H1 (cell line): ENCODE measurements around the gene ETNPPL. TPM values are rescaled to one million over a fixed set of nuclear protein-coding genes. Genes with fewer than 3 reads are reported as not detected.

Experiments
- CTCF ChIA-PET: fragments of 300-600 bp; sonication (Branson Sonifier 250); formaldehyde crosslinking; loops from one replicate; lab custom pipeline; 2021; ENCODE audit not compliant: partially characterized antibody; lab: Charles Lee
- POLR2A ChIA-PET: fragments of 300-600 bp; sonication (Branson Sonifier 250); formaldehyde crosslinking; loops from one replicate; lab custom pipeline; 2021; ENCODE audit warnings: inconsistent platforms; ENCODE audit not compliant: partially characterized antibody; lab: Charles Lee
- DNase-seq, 2 experiments: peaks; one replicate each; pipeline versions ENCODE4 v3.0.0 to v3.0.0-alpha.2; 2010 to 2022; ENCODE audit warnings: low spot score in 2 of 2, low read depth in 1 of 2, mixed read lengths in 1 of 2
- FAIRE-seq: peaks from 2 replicates; lab custom pipeline; 2011; peaks lifted over from hg19 to GRCh38; lab: Jason Lieb, UNC
- H2AFZ ChIP-seq: 2 replicates; pipeline ENCODE4 v1.8.1; 2012; ENCODE audit warnings: low read length, inconsistent platforms
- H2AK5ac ChIP-seq: 2 replicates; pipeline ENCODE4 v1.6.1; 2013; ENCODE audit warnings: low read depth, low read length
- H2BK120ac ChIP-seq: replicated peaks from 2 replicates; pipeline ENCODE3; 2013; ENCODE audit warnings: low read depth, low read length, inconsistent platforms
- H2BK12ac ChIP-seq: 2 replicates; pipeline ENCODE4 v1.6.1; 2013; ENCODE audit warnings: low read depth, low read length
- H2BK15ac ChIP-seq: 2 replicates; pipeline ENCODE4 v1.6.1; 2013; ENCODE audit warnings: low read length
- H2BK20ac ChIP-seq: 2 replicates; pipeline ENCODE4 v1.6.1; 2013; ENCODE audit warnings: low read length
- H2BK5ac ChIP-seq: 2 replicates; pipeline ENCODE4 v1.6.1; 2013; ENCODE audit warnings: low read depth, low read length
- H3K14ac ChIP-seq: 2 replicates; pipeline ENCODE4 v1.6.1; 2013; ENCODE audit warnings: inconsistent platforms; ENCODE audit not compliant: insufficient read length
- H3K18ac ChIP-seq: 2 replicates; pipeline ENCODE4 v1.6.1; 2013; ENCODE audit warnings: low read length; ENCODE audit errors: extremely low read depth
- H3K23ac ChIP-seq: 2 replicates; pipeline ENCODE4 v1.6.1; 2013; ENCODE audit warnings: inconsistent platforms; ENCODE audit not compliant: insufficient read length
- H3K23me2 ChIP-seq: 2 replicates; pipeline ENCODE4 v1.6.1; 2013; ENCODE audit warnings: low read depth, low read length
- H3K27ac ChIP-seq: 2 replicates; pipeline ENCODE4 v1.6.1; 2011; ENCODE audit warnings: low read depth, low read length, inconsistent platforms
- H3K27me3 ChIP-seq, 4 experiments: replicated peaks in 1 of 4; 1 replicate in 1 of 4; 2 replicates in 3 of 4; pipeline versions ENCODE4 v1.6.1 to v1.8.1; 2011 to 2013; ENCODE audit warnings: low read length in 3 of 4, mild to moderate bottlenecking in 3 of 4, inconsistent platforms in 2 of 4, mixed read lengths in 2 of 4, moderate library complexity in 1 of 4; ENCODE audit not compliant: control insufficient read depth in 3 of 4, insufficient read depth in 3 of 4; ENCODE audit errors: extremely low read depth in 1 of 4
- H3K36me3 ChIP-seq, 4 experiments: 2 replicates each; pipeline versions ENCODE4 v1.6.1 to v1.8.1; 2011 to 2013; ENCODE audit warnings: mild to moderate bottlenecking in 4 of 4, low read length in 3 of 4, moderate library complexity in 2 of 4, control low read depth in 1 of 4, inconsistent platforms in 1 of 4; ENCODE audit not compliant: insufficient read depth in 4 of 4, control insufficient read depth in 2 of 4
- H3K4ac ChIP-seq: replicated peaks from 2 replicates; pipeline ENCODE3; 2013; ENCODE audit warnings: low read length, low read depth, mixed read lengths, inconsistent platforms; ENCODE audit not compliant: insufficient read length
- H3K4me1 ChIP-seq, 4 experiments: replicated peaks in 1 of 4; 1 replicate in 1 of 4; 2 replicates in 3 of 4; pipeline versions ENCODE4 v1.6.1 to v1.8.1; 2011 to 2013; ENCODE audit warnings: low read length in 3 of 4, inconsistent platforms in 2 of 4, mixed read lengths in 1 of 4; ENCODE audit not compliant: insufficient read depth in 4 of 4, control insufficient read depth in 3 of 4
- H3K4me2 ChIP-seq, 2 experiments: 2 replicates each; pipeline versions ENCODE4 v1.6.1 to v1.8.1; 2011 to 2013; ENCODE audit warnings: low read depth in 2 of 2, low read length in 2 of 2, control low read depth in 1 of 2, inconsistent platforms in 1 of 2, mild to moderate bottlenecking in 1 of 2; ENCODE audit not compliant: insufficient read depth in 1 of 2
- H3K4me3 ChIP-seq, 4 experiments: fragments of 200-600, 300-600 bp in 1 of 4; sonication (generic), shearing (Covaris generic), sonication (Bioruptor Twin) in 1 of 4; 2 replicates each; pipeline versions ENCODE4 v1.5.1 to v1.8.1; 2011 to 2016; ENCODE audit warnings: low read length in 4 of 4, low read depth in 3 of 4, control low read depth in 2 of 4, inconsistent platforms in 2 of 4, mild to moderate bottlenecking in 2 of 4, mixed read lengths in 1 of 4, moderate library complexity in 1 of 4; ENCODE audit not compliant: insufficient read depth in 2 of 4; ENCODE audit errors: extremely low read depth in 1 of 4
- H3K56ac ChIP-seq: replicated peaks from 2 replicates; pipeline ENCODE3; 2013; ENCODE audit warnings: low read depth, mild to moderate bottlenecking, mixed read lengths, low read length, inconsistent platforms; ENCODE audit not compliant: insufficient read length
- H3K79me1 ChIP-seq: 2 replicates; pipeline ENCODE4 v1.6.1; 2013; ENCODE audit warnings: low read depth, low read length, control low read depth
- H3K79me2 ChIP-seq, 2 experiments: 2 replicates each; pipeline versions ENCODE4 v1.6.1 to v1.8.1; 2012 to 2013; ENCODE audit warnings: low read length in 2 of 2, mild to moderate bottlenecking in 2 of 2, inconsistent platforms in 1 of 2; ENCODE audit not compliant: insufficient read depth in 2 of 2, control insufficient read depth in 1 of 2
- H3K9ac ChIP-seq, 4 experiments: replicated peaks in 1 of 4; 1 replicate in 1 of 4; 2 replicates in 3 of 4; pipeline versions ENCODE4 v1.6.1 to v1.8.1; 2011 to 2013; ENCODE audit warnings: low read depth in 3 of 4, low read length in 3 of 4, control low read depth in 2 of 4, mild to moderate bottlenecking in 2 of 4, moderate library complexity in 2 of 4, inconsistent platforms in 1 of 4; ENCODE audit errors: extremely low read depth in 1 of 4
- H3K9me3 ChIP-seq, 2 experiments: 2 replicates each; pipeline versions ENCODE4 v1.6.1 to v1.8.1; 2012 to 2013; ENCODE audit warnings: mild to moderate bottlenecking in 2 of 2, moderate library complexity in 2 of 2, control low read depth in 1 of 2, inconsistent platforms in 1 of 2, low read depth in 1 of 2, low read length in 1 of 2, mixed read lengths in 1 of 2; ENCODE audit not compliant: insufficient read depth in 2 of 2
- H4K20me1 ChIP-seq, 2 experiments: replicated peaks in 1 of 2; 2 replicates each; pipeline versions ENCODE3 to v1.8.1; 2011 to 2013; ENCODE audit warnings: inconsistent platforms in 2 of 2, low read length in 2 of 2, mild to moderate bottlenecking in 1 of 2; ENCODE audit not compliant: insufficient read depth in 2 of 2, control insufficient read depth in 1 of 2
- H4K5ac ChIP-seq: 2 replicates; pipeline ENCODE4 v1.6.1; 2013; ENCODE audit warnings: low read length, low read depth, mixed read lengths, inconsistent platforms; ENCODE audit not compliant: insufficient read length
- H4K8ac ChIP-seq: 2 replicates; pipeline ENCODE4 v1.8.0; 2013; ENCODE audit warnings: mild to moderate bottlenecking, moderate library complexity, low read length, inconsistent platforms; ENCODE audit not compliant: insufficient read depth; ENCODE audit errors: extremely low read depth
- H4K91ac ChIP-seq: replicated peaks from 2 replicates; pipeline ENCODE3; 2013; ENCODE audit warnings: low read length, mixed read lengths, inconsistent platforms; ENCODE audit not compliant: insufficient read length
- BCL11A ChIP-seq, 2 experiments: IDR thresholded peaks; one replicate each; pipeline ENCODE4 v1.6.1; 2011; ENCODE audit warnings: low read depth in 2 of 2, low read length in 2 of 2, mild to moderate bottlenecking in 2 of 2
- E2F6 ChIP-seq: IDR thresholded peaks from 2 replicates; pipeline ENCODE4 v1.6.1; 2012; ENCODE audit warnings: inconsistent platforms
- POLR2A ChIP-seq, 2 experiments: IDR thresholded peaks; 1 replicate in 1 of 2; 2 replicates in 1 of 2; pipeline ENCODE4 v1.6.1; 2011; ENCODE audit warnings: low read depth in 2 of 2, low read length in 2 of 2, mild to moderate bottlenecking in 2 of 2; ENCODE audit errors: control extremely low read depth in 1 of 2
- WGBS, 2 experiments: shearing (Covaris generic) in 1 of 2; methylation state at CpG; one replicate each; pipeline versions ENCODE4 v1.1.6 to v1.1.7; 2013 to 2015; ENCODE audit warnings: low lambda C conversion rate in 2 of 2, mixed read lengths in 2 of 2, inconsistent platforms in 1 of 2, low coverage in 1 of 2, missing lambda C conversion rate in 1 of 2; ENCODE audit not compliant: insufficient replicate concordance in 2 of 2, insufficient coverage in 1 of 2, insufficient read length in 1 of 2; ENCODE audit errors: extremely low coverage in 1 of 2, missing lambda C conversion rate in 1 of 2; 5-methylcytosine and 5-hydroxymethylcytosine counted together
- polyA plus RNA-seq, 7 experiments: library from polyadenylated mRNA; depleted of rRNA in 3 of 7; stranded (reverse) in 5 of 7; unstranded in 2 of 7; fragments of >200 nt in 5 of 7; fragments of 200-250 nt in 2 of 7; gene quantifications; 1 replicate in 5 of 7; 2 replicates in 1 of 7; 4 replicates in 1 of 7; pipeline versions ENCODE4 v1.2.1 to v1.2.3, GENCODE V29; 2011 to 2013; ENCODE audit warnings: missing spikeins in 2 of 7, mixed read lengths in 2 of 7
- total RNA-seq: library from RNA; stranded (reverse); fragmentation: NEBNext Ultra II Directional; extraction: Animal tissue kit (Norgen Biotek cat#: 25700); gene quantifications from 2 replicates; pipeline ENCODE4 v1.2.1, GENCODE V29; 2021

ETNPPL gene
- total and polyA plus RNA-seq, 2 of the 8 experiments (the other 6 are each of a cell fraction or from before 2014, with no cell fraction given) = 0.80 to 2.5 TPM

- Histone ChIP-seq H3K56ac (no peak overlapping the region), H3K36me3 (no peaks in the 10 kb centered on the region), H3K23ac (no peak overlapping the region), H2BK5ac (no peak overlapping the region), H2AK5ac (no peak overlapping the region), H3K79me1 (no peaks in the 10 kb centered on the region), H2BK20ac (no peak overlapping the region), H4K5ac (no peak overlapping the region), H3K27ac (no peak overlapping the region), H3K9me3 (no peaks in the 10 kb centered on the region), H3K4me3 (no peak overlapping the region)
- DNase-seq = no peak
- 89% methylated on average over 3 of the region's 3 CpGs; no CpG with 5 or more reads in 1 of the 2 experiments for WGBS, 2 experiments
- no peak for TF ChIP-seq POLR2A (IDR thresholded peaks at IDR 0.05; ENCODE audit: control extremely low read depth in 1 of 2, low read depth in 2 of 2, low read length in 2 of 2)
- no peak for TF ChIP-seq E2F6
- TF ChIP-seq BCL11A (IDR thresholded peaks at IDR 0.05; ENCODE audit: low read depth in 2 of 2, low read length in 2 of 2) = no peak
- TF ChIP-seq, all 59 proteins: peak for 0
- Histone ChIP-seq H3K4me2 (no peak overlapping the region), H4K8ac (no peak overlapping the region), H2AFZ (no peak overlapping the region; the same call in 1 of the 2 replicates), H2BK120ac (no peak overlapping the region), H3K14ac (no peak overlapping the region), H2BK12ac (no peak overlapping the region), H3K4me1 (peaks cover 0 to 3% (median under 1%) of the 10 kb centered on the region in 4 experiments; a peak in 2 of 7 replicates), H3K79me2 (no peaks in the 10 kb centered on the region), H3K18ac (no peak overlapping the region), H3K23me2 (no peaks in the 10 kb centered on the region; the same call in 1 of the 2 replicates), H4K91ac (no peak overlapping the region), H3K27me3 (no peaks in the 10 kb centered on the region), H3K9ac (no peak overlapping the region), H3K4ac (no peak overlapping the region), H2BK15ac (no peak overlapping the region), H4K20me1 (no peaks in the 10 kb centered on the region)
- ChIA-PET POLR2A (no interaction called here), CTCF (interaction anchor here (1.1 to 1.4 kb wide), 2 partner anchors 8 to 15 kb away, joined by 3 to 4 read pairs; no protein-coding TSS in a partner anchor)
- FAIRE-seq = no peak
These were observed 69.6 kb downstream of the ETNPPL start for GRCh38 chr4:108693211-108693610.

Other genes starting within 250 kb of the ETNPPL start
- gene RPL34, start 142.5 kb downstream of the ETNPPL start, total RNA-seq = 1,419 and 1,430 TPM in 2 replicates
- 1,414 and 2,987 TPM in 2 replicates for gene RPL34, start 142.5 kb downstream of the ETNPPL start, polyA plus RNA-seq (2011; rRNA removed)
- 176 and 178 TPM in 2 replicates for gene OSTC, start 112.5 kb downstream of the ETNPPL start, total RNA-seq
- gene OSTC, start 112.5 kb downstream of the ETNPPL start, polyA plus RNA-seq (2011; rRNA removed) = 95.8 and 165 TPM in 2 replicates